Activated T-helper 17 cell treated with anti-CD3 and anti-CD28 coated beads, Interleukin-2, amount 50 U/mL, for 72 hours (primary cell): ENCODE data around the gene FAM151A. TPM values are rescaled to one million over a fixed set of nuclear protein-coding genes. Genes with fewer than 3 reads are reported as not detected.

Experiments used
- ATAC-seq: fragments of 150-1000 bp; cut with Tn5 transposase; replicated peaks from 2 replicates; pipeline ENCODE4 v1.10.0; 2021; ENCODE audit warnings: mild to moderate bottlenecking, moderate library complexity
- H3K27ac Mint-ChIP-seq: one replicate; pipeline ENCODE4 v1.8.0; 2022; ENCODE audit warnings: mixed read lengths
- H3K27me3 Mint-ChIP-seq: one replicate; pipeline ENCODE4 v1.8.0; 2022; ENCODE audit warnings: mixed read lengths
- H3K36me3 Mint-ChIP-seq: one replicate; pipeline ENCODE4 v1.8.0; 2022; ENCODE audit warnings: low read depth, mild to moderate bottlenecking, mixed read lengths
- H3K4me1 Mint-ChIP-seq: one replicate; pipeline ENCODE4 v1.8.0; 2022; ENCODE audit warnings: mixed read lengths
- H3K4me3 Mint-ChIP-seq: one replicate; pipeline ENCODE4 v1.8.0; 2022; ENCODE audit warnings: mild to moderate bottlenecking, mixed read lengths
- H3K9me3 Mint-ChIP-seq: one replicate; pipeline ENCODE4 v1.8.0; 2022; ENCODE audit warnings: mixed read lengths
- total RNA-seq, 2 donors: library from RNA; stranded (reverse); gene quantifications; one replicate each; pipeline ENCODE4 v1.2.3, GENCODE V29; 2022

The FAM151A gene
- total RNA-seq, 2 donors from 2014 or later = not detected

DNA sequence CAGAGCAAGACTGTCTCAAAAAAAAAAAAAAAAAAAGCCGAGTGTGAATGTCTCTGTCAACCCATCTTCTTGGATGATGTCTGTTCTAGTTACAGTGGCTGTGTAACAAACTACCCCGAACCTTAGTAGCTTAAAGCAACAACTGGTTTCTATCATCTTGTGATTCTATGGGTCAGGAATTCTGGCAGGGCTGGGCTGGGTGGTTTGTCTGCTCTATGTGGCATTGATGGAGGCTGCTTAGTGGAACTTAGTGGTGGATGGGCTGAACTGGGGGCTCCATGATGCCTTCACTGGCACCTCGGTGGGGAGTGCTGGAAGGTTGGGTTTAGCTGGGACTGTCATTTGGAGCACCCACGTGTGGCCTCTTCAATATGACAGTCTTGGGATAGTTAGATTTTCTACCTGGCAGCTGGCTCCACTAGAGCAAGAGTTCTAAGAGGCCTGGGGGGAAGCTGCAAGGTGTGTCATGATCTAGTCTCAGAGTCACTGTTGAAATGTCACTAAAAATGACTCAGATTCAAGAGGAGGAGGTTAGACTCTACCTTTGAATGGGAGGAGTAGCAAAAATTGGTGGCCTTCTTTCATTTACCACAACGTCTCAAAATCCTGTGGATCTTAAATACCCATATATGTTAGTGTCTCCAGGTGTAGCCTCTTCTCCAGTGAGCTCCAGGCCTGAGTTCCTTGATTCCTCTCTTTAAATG is 56.7 kb downstream of the FAM151A start:
- Mint-ChIP-seq H3K27me3 (no peaks in the 10 kb centered on the region), H3K36me3 (no peaks in the 10 kb centered on the region), H3K4me1 (no peaks in the 10 kb centered on the region), H3K9me3 (no peaks in the 10 kb centered on the region), H3K4me3 (no peak overlapping the region), H3K27ac (peak overlapping the region; percentile 54)
- ATAC-seq = peak; percentile 64

DNA sequence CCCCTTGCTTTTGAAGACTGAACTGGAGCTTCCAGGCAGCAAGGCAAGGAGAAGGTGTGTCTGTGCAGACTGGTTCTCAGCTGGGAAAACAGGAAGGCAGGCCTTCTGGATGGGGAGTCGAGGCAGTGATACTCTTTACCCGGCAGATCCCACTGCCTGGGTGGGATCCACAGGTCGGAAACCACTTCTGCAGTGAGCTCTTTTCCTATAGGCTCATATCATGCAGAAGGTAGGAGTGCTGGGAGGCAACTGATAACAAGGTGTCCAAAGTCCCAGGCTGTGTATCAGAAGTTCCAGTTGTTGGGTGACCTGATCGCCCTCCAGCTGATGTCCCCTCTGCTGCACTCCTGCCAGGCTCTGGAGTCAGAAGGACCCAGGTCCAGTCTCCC is 58.2 kb downstream of the FAM151A start:
- Mint-ChIP-seq H3K36me3 (no peaks in the 10 kb centered on the region), H3K9me3 (no peaks in the 10 kb centered on the region), H3K27me3 (no peaks in the 10 kb centered on the region), H3K4me3 (no peak overlapping the region), H3K4me1 (no peaks in the 10 kb centered on the region), H3K27ac (no peak overlapping the region)
- ATAC-seq = no peak

DNA sequence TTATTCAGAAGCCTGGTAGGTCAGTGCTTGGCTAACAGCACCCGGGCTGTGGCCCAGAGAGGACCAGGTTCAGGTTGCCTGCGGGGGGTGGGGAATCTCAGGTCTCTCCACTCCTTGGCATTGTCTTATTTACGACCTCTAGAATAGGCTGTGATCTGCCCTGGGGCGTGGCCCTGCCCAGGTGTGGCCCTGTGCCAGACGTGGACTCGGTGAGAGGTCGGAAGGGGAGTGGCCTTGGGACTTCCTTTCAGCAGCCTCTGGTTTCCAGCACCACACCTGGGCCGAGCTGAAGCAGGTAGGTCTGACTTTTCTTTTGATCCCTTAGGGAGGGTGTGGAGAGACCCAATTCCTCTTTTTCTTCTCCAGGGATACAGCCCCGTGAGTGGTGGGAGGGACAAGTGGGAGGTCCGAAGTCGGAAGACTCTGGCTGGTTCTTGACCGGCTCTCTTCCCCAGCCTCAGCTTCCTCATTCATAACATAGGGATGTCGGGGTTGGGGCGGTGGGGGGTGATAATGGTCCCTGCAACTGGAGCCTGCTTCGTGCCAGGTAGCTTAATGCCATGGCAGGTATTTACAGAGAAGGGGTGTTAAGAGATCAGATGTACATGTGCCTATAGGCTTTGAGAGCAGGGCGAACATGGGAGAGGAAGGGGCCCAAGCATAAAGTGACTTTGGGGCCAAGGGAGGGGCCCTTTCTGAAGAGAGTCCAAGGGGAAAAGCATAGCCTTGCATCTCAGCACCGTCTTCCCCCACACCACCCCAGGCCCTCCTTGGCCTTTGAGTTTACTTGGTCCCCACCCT is 58.8 kb downstream of the FAM151A start:
- Mint-ChIP-seq H3K4me1 (no peaks in the 10 kb centered on the region), H3K27ac (no peak overlapping the region), H3K4me3 (no peak overlapping the region), H3K36me3 (no peaks in the 10 kb centered on the region), H3K27me3 (no peaks in the 10 kb centered on the region), H3K9me3 (no peaks in the 10 kb centered on the region)
- ATAC-seq = no peak

DNA sequence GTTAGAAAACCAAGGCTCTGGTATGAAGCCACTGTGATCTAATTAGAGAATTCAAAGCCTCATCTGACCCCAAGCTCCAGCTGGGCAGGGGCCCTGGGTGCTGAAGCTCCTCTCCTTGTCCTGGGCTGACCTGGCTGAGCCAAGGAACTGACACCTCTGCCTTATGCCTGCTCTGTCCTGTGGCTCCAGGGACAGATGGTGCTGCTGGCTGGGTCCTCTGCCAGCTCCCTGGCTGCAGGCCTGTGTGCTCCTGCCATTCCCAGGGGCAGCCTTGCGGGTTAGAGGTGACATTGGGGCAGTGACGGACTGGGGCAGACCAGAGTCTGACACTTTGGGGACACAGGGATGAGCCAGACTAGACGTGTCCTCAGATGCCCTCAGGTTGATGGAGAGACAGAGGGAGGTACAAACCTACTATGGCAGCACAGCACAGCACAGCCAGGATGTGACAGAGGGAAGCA is 63.5 kb downstream of the FAM151A start:
- Mint-ChIP-seq H3K27me3 (peaks cover 3% of the 10 kb centered on the region), H3K27ac (no peak overlapping the region), H3K9me3 (no peaks in the 10 kb centered on the region), H3K4me1 (no peaks in the 10 kb centered on the region), H3K4me3 (no peak overlapping the region), H3K36me3 (no peaks in the 10 kb centered on the region)
- ATAC-seq = no peak

Other genes with a start within 250 kb of the FAM151A start
- gene SSBP3, start 217.1 kb downstream of the FAM151A start, total RNA-seq = 10 to 100 TPM; 40.3 to 56.3 TPM
- gene ACOT11, start 75.3 kb downstream of the FAM151A start, total RNA-seq = 1 to 10 TPM; 1.0 to 3.2 TPM
- 1 to 10 TPM in 1 of 2 donors, under 1 TPM in 1; 0.09 to 1.2 TPM for gene MROH7, start 18.3 kb upstream of the FAM151A start, total RNA-seq
- 10 to 100 TPM; 15.1 to 26.4 TPM for gene TTC4, start 92.3 kb upstream of the FAM151A start, total RNA-seq
- gene PARS2, start 141.0 kb upstream of the FAM151A start, total RNA-seq = 1 to 10 TPM; 4.7 to 6.6 TPM
- 10 to 100 TPM in 1 of 2 donors, 1 to 10 TPM in 1; 3.6 to 10.6 TPM for gene TTC22, start 177.8 kb upstream of the FAM151A start, total RNA-seq